Measurements from ENCODE around the gene DPP10.

DPP10 gene

GRCh38 chr2:115160531-115161080, 718.2 kb downstream of the DPP10 start:
- DNase-seq (ENCODE audit: low read depth): no peak

DNA sequence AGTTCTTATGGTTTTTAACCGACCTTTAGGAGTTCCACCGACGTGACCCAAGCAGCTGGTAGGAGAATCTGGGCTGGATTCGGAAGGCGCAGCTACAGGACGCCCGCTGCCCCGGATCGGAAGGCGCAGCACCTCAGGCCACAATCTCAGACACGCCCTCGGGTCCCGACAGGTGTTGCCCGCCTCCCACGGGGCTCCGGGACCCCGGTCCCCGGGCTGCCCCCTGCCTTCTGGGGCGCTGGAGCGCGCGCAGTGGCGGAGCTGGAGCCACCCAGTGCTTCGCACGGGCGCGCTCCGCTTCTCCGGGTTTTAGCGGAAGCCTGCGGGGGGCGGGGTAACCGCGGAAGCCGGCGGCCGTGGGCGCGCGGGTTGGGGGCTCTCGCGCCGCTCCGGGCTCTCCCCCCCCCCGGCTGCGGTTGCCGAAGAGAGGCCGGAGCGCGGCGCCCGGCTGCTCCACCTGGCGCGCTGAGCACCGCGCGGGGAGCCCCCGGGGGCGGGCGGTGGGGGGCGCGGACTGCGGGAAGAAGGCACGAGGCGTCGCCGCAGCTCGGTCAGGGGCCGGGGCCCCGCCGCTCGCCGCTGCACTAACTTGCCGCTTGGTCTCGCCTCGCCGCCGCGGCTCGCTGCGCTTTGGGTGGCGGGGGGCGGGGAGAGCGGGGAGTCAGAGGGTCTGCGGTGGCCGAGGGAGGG, 718.8 kb downstream of the DPP10 start:
- DNase-seq (ENCODE audit: low read depth): no peak

DNA sequence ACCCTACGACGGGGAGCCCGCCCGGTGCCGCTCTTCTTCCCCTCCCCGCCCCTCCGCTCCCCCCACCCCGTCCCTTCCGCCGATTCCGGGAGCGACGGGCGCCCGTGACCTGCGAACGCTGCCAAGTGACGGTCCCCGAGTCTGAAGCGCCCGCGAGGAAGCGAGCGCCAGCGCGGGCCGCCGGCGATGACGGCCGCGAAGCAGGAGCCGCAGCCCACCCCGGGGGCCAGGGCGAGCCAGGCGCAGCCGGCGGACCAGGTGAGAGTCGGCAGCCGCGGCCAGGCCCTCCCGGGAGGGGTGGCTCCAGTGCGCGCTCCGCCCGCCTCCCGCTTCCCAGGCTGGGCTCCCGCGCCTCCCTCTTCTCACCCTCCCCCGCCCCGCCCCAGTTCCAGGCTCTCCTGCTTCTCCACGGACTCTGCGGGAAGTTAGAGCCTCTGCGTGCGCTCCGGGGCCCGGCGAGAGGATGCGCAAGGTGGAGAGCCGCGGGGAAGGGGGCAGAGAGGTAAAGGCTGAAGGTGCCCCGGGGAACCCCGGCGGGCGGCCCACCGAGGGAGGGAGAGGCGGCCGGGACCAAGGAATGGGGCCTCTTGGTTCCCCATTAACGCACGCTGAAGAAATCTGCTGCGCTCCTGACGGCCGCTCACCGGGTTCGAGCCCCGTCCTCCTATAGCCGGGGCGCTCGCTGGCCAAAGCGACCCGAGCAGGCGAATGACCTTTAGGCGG, 719.5 kb downstream of the DPP10 start:
- no peak for DNase-seq (ENCODE audit: low read depth)

DNA sequence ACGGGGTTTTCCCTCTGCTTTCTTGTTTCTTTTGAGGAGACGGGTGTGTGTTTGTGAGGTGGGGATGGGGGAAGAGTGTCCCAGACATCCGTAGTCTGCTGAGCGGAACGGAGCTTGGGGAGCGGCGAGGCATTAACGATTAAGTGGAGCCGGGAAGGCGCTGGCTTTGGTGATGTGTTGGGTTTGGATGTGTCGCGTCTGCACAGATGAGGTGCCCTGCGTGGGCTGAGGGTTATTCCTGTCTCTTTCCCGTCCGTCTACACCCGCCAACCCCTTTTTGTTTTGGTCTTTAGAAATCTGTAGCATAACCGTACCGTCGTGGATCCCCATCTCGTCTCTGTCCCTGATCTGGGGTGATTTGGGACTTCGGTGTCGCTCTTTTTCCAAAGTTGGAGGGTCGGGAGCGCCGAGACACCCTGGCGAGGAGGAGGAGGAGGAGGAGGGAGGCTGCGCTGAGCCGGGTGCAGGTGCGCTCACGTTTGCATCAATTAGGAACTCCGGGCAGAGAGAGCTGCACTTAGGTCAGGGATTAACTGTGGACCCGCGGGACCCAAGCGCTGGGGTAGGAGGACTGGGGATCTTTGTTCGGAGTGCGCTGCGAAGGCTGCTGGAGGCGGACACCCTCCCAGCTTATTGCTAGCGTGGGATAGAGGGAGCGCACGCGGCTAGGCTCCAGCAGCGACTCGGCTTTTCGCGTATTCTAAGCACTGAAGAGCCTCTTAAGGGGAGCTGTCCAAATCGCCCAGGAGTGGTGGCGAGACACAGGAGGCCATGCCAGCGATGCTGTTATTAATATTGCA, 720.3 kb downstream of the DPP10 start:
- DNase-seq (ENCODE audit: low read depth): no peak

DNA sequence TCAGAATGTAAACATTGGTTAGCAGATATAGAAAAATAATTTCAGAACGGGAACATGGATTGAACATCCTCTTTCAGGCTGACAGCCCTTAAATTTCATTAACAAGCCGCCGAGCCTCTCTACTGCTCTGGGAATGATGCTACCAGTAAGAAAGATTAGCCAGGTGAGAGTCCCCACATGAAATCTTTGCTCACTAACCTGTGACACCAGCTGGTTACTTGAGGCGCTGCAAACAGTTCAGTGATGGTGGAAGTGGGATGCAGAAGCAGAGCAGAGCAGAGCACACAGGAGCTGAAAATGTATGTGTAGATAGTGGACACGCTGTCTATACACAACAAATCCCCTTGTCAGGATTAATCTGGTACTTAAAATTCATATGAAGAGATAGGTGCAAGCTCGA, 721.1 kb downstream of the DPP10 start:
- no peak for DNase-seq (ENCODE audit: low read depth)

DNA sequence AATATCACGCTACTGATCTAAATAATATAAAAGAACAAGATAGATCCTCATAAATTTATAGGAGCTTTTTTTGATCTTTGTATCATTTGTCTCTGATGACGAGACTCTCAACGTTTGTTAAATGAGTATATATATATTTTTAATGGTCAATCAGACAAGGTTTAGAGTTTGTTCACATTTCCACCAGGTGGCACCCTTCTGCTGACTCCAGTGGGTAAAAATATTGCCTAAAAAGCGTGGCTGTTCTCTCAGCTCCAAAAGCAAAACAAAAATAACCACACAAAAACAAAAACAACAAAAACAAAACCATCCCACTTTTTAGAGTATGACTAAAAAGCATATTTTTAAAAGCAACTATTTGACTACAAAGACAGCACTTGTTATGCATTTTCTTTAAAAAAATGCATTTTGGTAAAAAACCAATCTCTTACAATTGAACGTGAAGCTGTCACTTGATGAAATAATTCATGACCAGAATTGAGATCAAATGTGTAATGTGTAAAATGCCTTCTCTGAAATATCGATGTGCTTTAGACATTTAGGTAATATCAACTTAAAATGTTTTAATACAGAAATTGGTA, 723.2 kb downstream of the DPP10 start:
- no peak for DNase-seq (ENCODE audit: low read depth)

GRCh38 chr2:115168457-115168856, 726.0 kb downstream of the DPP10 start:
- no peak for DNase-seq (ENCODE audit: low read depth)

DNA sequence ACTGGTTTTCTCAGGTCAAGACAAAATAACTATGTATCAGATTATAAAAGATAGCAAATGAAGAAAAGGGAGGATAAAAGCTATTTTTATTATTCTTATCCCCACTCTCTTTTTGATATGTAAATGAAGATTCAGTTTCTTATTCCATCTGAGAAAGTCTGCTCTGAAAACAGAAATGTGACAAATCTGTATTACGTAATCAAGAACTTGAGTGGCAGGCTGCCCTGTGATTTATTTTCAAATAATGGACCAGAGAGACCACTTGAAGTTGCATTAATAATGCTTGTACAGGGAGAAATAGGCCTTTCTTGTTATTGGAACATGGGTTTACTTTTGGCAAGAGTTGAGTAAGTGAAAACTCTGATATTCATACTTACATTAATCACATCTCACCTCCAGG, 727.4 kb downstream of the DPP10 start:
- no peak for DNase-seq (ENCODE audit: low read depth)

DNA sequence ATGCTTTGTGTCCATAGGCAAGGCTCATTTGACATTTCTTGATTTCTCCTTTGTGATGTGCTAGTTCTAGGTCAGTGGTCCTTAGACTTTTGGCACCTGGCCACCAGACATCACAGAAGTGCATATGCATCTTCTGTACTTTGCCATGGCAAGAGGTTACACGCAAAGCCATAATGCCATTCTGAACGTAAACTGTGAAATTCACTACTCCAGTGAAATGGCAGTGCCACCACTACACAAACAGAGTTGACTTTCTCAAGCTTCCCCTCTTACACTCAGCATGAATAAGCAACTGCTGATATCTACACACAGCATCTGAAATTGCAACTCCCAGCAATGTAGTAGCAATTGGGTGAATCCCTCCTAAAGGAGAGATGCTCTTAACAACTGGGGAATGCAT, 729.3 kb downstream of the DPP10 start:
- DNase-seq (ENCODE audit: low read depth): no peak

- no peak for DNase-seq (ENCODE audit: low read depth)
Measured at GRCh38 chr2:115174651-115175050, 732.2 kb downstream of the DPP10 start.

GRCh38 chr2:115183144-115183543, 740.7 kb downstream of the DPP10 start:
- DNase-seq (ENCODE audit: low read depth): no peak

GRCh38 chr2:115190459-115190858, 748.0 kb downstream of the DPP10 start:
- no peak for DNase-seq (ENCODE audit: low read depth)

DNA sequence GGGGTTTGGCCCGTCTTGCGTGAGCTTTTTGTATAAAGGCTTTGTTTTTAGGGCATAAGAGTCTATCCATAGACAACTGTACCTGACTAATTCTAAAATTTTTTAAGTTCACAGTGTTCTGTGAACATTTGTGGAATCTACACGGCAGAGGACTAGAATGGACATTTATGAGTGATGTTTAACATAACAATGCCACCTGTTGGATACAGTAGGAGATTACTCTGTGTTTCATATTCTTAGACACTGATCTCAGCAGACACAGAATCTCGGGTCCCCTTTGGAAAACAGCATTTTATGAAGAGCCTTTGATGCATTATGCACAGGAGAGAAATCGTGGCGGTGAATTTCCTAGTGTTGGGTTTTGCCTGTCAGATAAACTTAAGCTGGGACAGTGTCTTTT, 752.2 kb downstream of the DPP10 start:
- DNase-seq (ENCODE audit: low read depth): no peak

- no peak for DNase-seq (ENCODE audit: low read depth)
Measured at GRCh38 chr2:115196587-115196986, 754.1 kb downstream of the DPP10 start.

DNA sequence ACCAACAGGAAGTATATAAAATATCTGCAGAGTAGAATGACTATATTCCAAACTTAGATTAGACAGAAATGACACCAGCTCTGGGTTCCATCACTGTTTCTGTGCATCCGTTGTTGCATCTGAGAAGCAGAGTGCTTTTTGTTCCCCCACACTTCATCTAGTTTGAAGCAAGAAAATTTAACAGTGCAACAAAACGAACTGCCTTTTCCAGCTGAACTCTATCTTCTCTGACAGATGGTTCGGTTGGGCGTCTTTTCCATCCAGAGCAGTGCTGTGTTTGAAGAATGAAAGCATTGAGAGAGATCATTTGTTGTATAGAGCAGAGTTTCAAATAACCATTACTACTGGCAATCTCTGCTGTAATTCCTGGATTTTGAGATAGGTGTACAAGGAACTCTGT, 757.5 kb downstream of the DPP10 start:
- no peak for DNase-seq (ENCODE audit: low read depth)

DNA sequence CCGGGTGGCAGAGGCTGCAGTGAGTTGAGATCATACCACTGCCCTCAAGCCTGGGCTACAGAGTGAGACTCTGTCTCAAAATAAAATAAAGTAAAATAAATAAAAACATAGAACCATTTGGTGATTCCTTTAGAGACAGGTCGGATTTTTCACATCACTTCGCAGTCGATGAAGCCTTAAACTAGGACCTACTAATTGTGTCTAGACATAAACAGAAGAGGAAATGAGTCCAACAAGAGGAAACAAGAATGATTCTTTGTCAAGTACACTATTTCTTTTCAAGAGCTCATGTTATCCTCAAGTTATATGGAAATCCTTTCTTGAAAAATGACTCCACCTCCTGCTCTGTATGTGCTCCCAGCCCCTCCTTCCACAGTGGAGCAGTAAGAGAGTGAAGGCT, 758.9 kb downstream of the DPP10 start:
- no peak for DNase-seq (ENCODE audit: low read depth)

- no peak for DNase-seq (ENCODE audit: low read depth)
Measured at GRCh38 chr2:115208493-115209164, 766.2 kb downstream of the DPP10 start.

DNA sequence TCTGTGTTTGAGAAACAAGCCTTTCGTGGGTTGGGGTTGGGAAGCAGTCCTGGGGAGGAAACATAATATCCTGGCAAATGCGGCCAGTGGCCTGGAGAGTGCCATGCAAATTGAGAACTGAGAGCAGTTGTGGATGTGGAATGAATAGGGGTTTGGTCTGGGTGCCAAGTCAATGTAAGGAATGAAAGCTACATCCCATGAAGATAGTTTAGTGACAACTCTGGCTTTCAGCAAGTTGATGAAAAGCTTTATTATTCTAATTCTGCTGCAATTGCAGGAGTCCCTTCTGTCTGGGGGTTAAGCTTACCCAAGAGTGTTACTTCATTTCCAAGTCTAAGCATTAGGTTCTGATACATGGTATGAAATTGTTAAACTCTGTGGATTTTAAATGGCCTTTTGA, 771.6 kb downstream of the DPP10 start:
- no peak for DNase-seq (ENCODE audit: low read depth)

- no peak for DNase-seq (ENCODE audit: low read depth)
Measured at GRCh38 chr2:115219296-115219695, 776.9 kb downstream of the DPP10 start.

- DNase-seq (ENCODE audit: low read depth): no peak
Measured at GRCh38 chr2:115234186-115234585, 791.7 kb downstream of the DPP10 start.

DNA sequence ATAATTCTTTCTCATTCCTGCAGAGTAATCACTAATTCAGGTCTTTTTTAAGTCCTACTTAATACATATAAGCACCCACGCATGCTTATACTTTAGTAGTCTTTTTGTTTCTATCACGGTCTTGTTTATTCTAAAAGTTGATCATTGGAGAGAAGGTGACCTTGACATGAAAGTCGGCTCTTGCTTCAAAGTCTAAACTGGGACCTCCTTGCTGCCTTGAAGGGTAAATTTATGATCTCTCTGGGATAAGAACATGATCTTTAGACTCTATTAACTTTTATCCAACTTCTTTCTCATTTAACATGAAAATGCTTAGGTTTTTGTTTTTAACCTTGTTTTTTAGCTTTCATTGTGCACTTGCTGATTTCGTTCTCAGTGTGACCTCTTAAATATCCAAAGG, 792.3 kb downstream of the DPP10 start:
- DNase-seq (ENCODE audit: low read depth): no peak

GRCh38 chr2:115248066-115248465, 805.6 kb downstream of the DPP10 start:
- DNase-seq (ENCODE audit: low read depth): no peak

All from activated T-helper 1 cell treated with Interleukin-2 at 50 U/mL for 16 hours (primary cell).